GM19043 (cell line): ENCODE results near the gene PFKL.

ENCODE experiments used
- ATAC-seq: cut with Tn5 transposase; IDR thresholded peaks from one replicate; pipeline ENCODE4 v1.9.1; 2021; ENCODE audit warnings: low read depth; ENCODE audit not compliant: unreplicated experiment

PFKL gene

GRCh38 chr21:44310628-44311507 lies 11.0 kb downstream of the PFKL start:
- no peak for ATAC-seq

GRCh38 chr21:44312089-44312488 lies 12.2 kb downstream of the PFKL start:
- no peak for ATAC-seq

- no peak for ATAC-seq
Observed at GRCh38 chr21:44312716-44313115, 12.9 kb downstream of the PFKL start.

- no peak for ATAC-seq
Observed at GRCh38 chr21:44313451-44313850, 13.6 kb downstream of the PFKL start.

- ATAC-seq = no peak
Observed at GRCh38 chr21:44314128-44314527, 14.3 kb downstream of the PFKL start.

GRCh38 chr21:44314561-44314960 lies 14.7 kb downstream of the PFKL start:
- ATAC-seq = no peak

- no peak for ATAC-seq
Observed at GRCh38 chr21:44315691-44316203, 15.9 kb downstream of the PFKL start.

GRCh38 chr21:44316277-44316900 lies 16.5 kb downstream of the PFKL start:
- ATAC-seq = no peak

GRCh38 chr21:44317241-44317782 lies 17.5 kb downstream of the PFKL start:
- ATAC-seq = no peak

- no peak for ATAC-seq
Observed at GRCh38 chr21:44317871-44318270, 18.0 kb downstream of the PFKL start.

- no peak for ATAC-seq
Observed at GRCh38 chr21:44318489-44319285, 18.8 kb downstream of the PFKL start.

- ATAC-seq = no peak
Observed at GRCh38 chr21:44319407-44320065, 19.7 kb downstream of the PFKL start.

GRCh38 chr21:44320847-44321246 lies 21.0 kb downstream of the PFKL start:
- no peak for ATAC-seq

- ATAC-seq = no peak
Observed at GRCh38 chr21:44321846-44322450, 22.1 kb downstream of the PFKL start.

- no peak for ATAC-seq
Observed at GRCh38 chr21:44322621-44323325, 22.9 kb downstream of the PFKL start.

- ATAC-seq = no peak
Observed at GRCh38 chr21:44323591-44323990, 23.7 kb downstream of the PFKL start.

GRCh38 chr21:44324106-44324853 lies 24.4 kb downstream of the PFKL start:
- ATAC-seq = no peak

- no peak for ATAC-seq
Observed at GRCh38 chr21:44324854-44325107, 24.9 kb downstream of the PFKL start.
